ENCODE data around the gene LPCAT2.

DNA sequence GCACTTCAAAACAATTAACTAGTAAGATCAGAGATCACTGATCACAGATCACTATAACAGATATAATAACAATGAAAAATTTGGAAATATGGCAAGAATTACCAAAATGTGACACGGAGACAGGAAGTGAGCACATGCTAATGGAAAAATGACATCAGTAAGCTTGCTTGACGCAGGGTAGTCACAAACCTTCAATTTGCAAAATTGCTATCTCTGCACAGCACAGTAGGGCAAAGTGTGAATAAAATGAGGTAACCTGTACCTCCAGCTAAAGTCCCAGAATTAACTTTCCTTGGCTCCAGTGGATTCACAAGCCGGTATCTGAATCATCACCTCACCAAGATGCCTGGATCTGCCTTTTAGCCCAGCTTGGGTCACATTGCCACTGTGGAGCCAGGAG is 34.1 kb upstream of the LPCAT2 start:
- no peak for TF ChIP-seq HOXA7 (CRISPR knock-in tag; IDR thresholded peaks at IDR 0.05)
- no peak for TF ChIP-seq ESRRA (IDR thresholded peaks at IDR 0.05; ENCODE audit: borderline replicate concordance, low read length)
- TF ChIP-seq POLR2A (IDR thresholded peaks at IDR 0.05; ENCODE audit: low read length), result no peak
- TF ChIP-seq, protein P1, sequence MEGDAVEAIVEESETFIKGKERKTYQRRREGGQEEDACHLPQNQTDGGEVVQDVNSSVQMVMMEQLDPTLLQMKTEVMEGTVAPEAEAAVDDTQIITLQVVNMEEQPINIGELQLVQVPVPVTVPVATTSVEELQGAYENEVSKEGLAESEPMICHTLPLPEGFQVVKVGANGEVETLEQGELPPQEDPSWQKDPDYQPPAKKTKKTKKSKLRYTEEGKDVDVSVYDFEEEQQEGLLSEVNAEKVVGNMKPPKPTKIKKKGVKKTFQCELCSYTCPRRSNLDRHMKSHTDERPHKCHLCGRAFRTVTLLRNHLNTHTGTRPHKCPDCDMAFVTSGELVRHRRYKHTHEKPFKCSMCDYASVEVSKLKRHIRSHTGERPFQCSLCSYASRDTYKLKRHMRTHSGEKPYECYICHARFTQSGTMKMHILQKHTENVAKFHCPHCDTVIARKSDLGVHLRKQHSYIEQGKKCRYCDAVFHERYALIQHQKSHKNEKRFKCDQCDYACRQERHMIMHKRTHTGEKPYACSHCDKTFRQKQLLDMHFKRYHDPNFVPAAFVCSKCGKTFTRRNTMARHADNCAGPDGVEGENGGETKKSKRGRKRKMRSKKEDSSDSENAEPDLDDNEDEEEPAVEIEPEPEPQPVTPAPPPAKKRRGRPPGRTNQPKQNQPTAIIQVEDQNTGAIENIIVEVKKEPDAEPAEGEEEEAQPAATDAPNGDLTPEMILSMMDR (IDR thresholded peaks at IDR 0.05), result no peak
- no peak for TF ChIP-seq MAFK (IDR thresholded peaks at IDR 0.05; ENCODE audit: partially characterized antibody)
- TF ChIP-seq, protein P2, sequence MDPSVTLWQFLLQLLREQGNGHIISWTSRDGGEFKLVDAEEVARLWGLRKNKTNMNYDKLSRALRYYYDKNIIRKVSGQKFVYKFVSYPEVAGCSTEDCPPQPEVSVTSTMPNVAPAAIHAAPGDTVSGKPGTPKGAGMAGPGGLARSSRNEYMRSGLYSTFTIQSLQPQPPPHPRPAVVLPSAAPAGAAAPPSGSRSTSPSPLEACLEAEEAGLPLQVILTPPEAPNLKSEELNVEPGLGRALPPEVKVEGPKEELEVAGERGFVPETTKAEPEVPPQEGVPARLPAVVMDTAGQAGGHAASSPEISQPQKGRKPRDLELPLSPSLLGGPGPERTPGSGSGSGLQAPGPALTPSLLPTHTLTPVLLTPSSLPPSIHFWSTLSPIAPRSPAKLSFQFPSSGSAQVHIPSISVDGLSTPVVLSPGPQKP (IDR thresholded peaks at IDR 0.05; ENCODE audit: low read depth, low read length), result no peak
- no peak for TF ChIP-seq CEBPB (IDR thresholded peaks at IDR 0.05)
- TF ChIP-seq, protein P3, sequence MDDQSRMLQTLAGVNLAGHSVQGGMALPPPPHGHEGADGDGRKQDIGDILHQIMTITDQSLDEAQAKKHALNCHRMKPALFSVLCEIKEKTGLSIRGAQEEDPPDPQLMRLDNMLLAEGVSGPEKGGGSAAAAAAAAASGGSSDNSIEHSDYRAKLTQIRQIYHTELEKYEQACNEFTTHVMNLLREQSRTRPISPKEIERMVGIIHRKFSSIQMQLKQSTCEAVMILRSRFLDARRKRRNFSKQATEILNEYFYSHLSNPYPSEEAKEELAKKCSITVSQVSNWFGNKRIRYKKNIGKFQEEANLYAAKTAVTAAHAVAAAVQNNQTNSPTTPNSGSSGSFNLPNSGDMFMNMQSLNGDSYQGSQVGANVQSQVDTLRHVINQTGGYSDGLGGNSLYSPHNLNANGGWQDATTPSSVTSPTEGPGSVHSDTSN (IDR thresholded peaks at IDR 0.05), result no peak
- TF ChIP-seq, protein P4, sequence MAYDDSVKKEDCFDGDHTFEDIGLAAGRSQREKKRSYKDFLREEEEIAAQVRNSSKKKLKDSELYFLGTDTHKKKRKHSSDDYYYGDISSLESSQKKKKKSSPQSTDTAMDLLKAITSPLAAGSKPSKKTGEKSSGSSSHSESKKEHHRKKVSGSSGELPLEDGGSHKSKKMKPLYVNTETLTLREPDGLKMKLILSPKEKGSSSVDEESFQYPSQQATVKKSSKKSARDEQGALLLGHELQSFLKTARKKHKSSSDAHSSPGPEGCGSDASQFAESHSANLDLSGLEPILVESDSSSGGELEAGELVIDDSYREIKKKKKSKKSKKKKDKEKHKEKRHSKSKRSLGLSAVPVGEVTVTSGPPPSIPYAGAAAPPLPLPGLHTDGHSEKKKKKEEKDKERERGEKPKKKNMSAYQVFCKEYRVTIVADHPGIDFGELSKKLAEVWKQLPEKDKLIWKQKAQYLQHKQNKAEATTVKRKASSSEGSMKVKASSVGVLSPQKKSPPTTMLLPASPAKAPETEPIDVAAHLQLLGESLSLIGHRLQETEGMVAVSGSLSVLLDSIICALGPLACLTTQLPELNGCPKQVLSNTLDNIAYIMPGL (CRISPR knock-in tag; IDR thresholded peaks at IDR 0.05; ENCODE audit: borderline replicate concordance), result no peak
- TF ChIP-seq RAD21 (conservative IDR thresholded peaks at IDR 0.05 in 1 of 2, IDR thresholded peaks at IDR 0.05 in 1 of 2), result no peak
- TF ChIP-seq PHF8 (IDR thresholded peaks at IDR 0.05; ENCODE audit: borderline replicate concordance, low read depth), result no peak
